ENCODE results near the gene CPEB1. TPM values are rescaled to one million over a fixed set of nuclear protein-coding genes. Genes with fewer than 3 reads are reported as not detected.
A peak's percentile ranks its signal among the peaks of the same experiment; 100 is the strongest.

The CPEB1 gene
- total RNA-seq, 1 experiment from 2014 or later: not detected

GRCh38 chr15:82655606-82656005 lies 8.4 kb upstream of the CPEB1 start:
- H3K4me2 ChIP-seq (ENCODE audit: low read depth, low read length, poor library complexity, severe bottlenecking): no peak overlapping the region

DNA sequence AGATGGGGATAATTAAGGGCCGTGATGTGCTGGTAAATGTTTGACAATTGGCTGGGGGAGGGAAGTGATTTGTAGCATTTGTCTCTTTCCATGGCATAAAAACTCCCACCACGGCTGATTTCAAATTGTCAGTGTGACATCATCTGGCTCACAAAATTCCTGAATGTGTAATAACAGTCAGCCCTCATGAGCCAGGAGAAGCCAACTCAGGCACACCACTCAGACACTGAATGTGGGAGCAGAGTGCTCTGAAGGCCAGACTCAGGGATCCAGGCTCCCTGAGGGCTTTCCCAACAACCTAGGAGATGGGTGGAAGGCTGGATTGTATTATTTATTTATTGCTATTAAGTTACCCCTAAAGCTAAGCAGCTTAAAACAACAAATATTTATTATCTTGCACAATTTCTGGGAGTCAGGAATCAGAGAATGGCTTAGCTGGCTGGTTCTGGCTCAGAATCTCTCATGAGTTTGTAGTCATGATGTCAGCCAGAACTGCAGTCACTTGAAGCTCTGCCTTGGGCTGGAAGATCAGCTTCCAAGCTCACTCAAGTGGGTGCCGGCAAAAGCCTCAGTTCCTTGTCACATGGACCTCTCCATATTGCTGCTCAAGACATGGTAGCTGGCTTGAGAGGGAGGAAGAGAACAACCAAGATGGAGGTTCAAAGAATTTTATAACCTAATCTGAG lies 6.5 kb upstream of the CPEB1 start:
- Histone ChIP-seq H3K4me1 (ENCODE audit: low read length) (peaks cover 19% of the 10 kb centered on the region), H3K27ac (ENCODE audit: low read length) (no peak overlapping the region), H3K9ac (ENCODE audit: low read length) (no peak overlapping the region), H3K9me2 (replicated peaks; ENCODE audit: insufficient read depth, low read length) (no peaks in the 10 kb centered on the region), H3K4me2 (ENCODE audit: low read depth, low read length, poor library complexity, severe bottlenecking) (no peak overlapping the region), H2AFZ (ENCODE audit: low read length) (no peak overlapping the region), H4K20me1 (ENCODE audit: insufficient read depth, low read depth, low read length) (no peaks in the 10 kb centered on the region), H3K27me3 (ENCODE audit: low read length) (no peaks in the 10 kb centered on the region), H3K36me3 (ENCODE audit: insufficient read depth, low read length) (no peaks in the 10 kb centered on the region), H3K79me2 (ENCODE audit: low read length) (no peaks in the 10 kb centered on the region), H3K9me3 (ENCODE audit: low read length) (no peaks in the 10 kb centered on the region), H3K4me3 (ENCODE audit: low read length) (no peak overlapping the region)
- no peak for DNase-seq

More at GRCh38 chr15:82655606-82656005, 8.4 kb upstream of the CPEB1 start:
- no peak overlapping the region for H3K4me3 ChIP-seq (ENCODE audit: low read length)
- H3K79me2 ChIP-seq (ENCODE audit: low read length): no peaks in the 10 kb centered on the region
- DNase-seq: no peak
- no peaks in the 10 kb centered on the region for H3K9me2 ChIP-seq (replicated peaks; ENCODE audit: insufficient read depth, low read length)
- no peaks in the 10 kb centered on the region for H3K27me3 ChIP-seq (ENCODE audit: low read length)
- no peak overlapping the region for H3K27ac ChIP-seq (ENCODE audit: low read length)
- no peaks in the 10 kb centered on the region for H4K20me1 ChIP-seq (ENCODE audit: insufficient read depth, low read depth, low read length)
- no peak overlapping the region for H3K9ac ChIP-seq (ENCODE audit: low read length)
- no peaks in the 10 kb centered on the region for H3K4me1 ChIP-seq (ENCODE audit: low read length)
- H3K36me3 ChIP-seq (ENCODE audit: insufficient read depth, low read length): no peaks in the 10 kb centered on the region
- H3K9me3 ChIP-seq (ENCODE audit: low read length): no peaks in the 10 kb centered on the region
- no peak overlapping the region for H2AFZ ChIP-seq (ENCODE audit: low read length)

- no peak overlapping the region for H3K9ac ChIP-seq (ENCODE audit: low read length)
- H3K4me1 ChIP-seq (ENCODE audit: low read length): peaks cover 22% of the 10 kb centered on the region
- H3K27ac ChIP-seq (ENCODE audit: low read length): no peak overlapping the region
- no peak overlapping the region for H3K4me3 ChIP-seq (ENCODE audit: low read length)
- H3K9me3 ChIP-seq (ENCODE audit: low read length): no peaks in the 10 kb centered on the region
- no peaks in the 10 kb centered on the region for H3K9me2 ChIP-seq (replicated peaks; ENCODE audit: insufficient read depth, low read length)
- no peak overlapping the region for H2AFZ ChIP-seq (ENCODE audit: low read length)
- no peaks in the 10 kb centered on the region for H4K20me1 ChIP-seq (ENCODE audit: insufficient read depth, low read depth, low read length)
- no peak overlapping the region for H3K4me2 ChIP-seq (ENCODE audit: low read depth, low read length, poor library complexity, severe bottlenecking)
- H3K79me2 ChIP-seq (ENCODE audit: low read length): no peaks in the 10 kb centered on the region
- H3K27me3 ChIP-seq (ENCODE audit: low read length): no peaks in the 10 kb centered on the region
- no peak for DNase-seq
- H3K36me3 ChIP-seq (ENCODE audit: insufficient read depth, low read length): no peaks in the 10 kb centered on the region
Measured at GRCh38 chr15:82651708-82652107, 4.5 kb upstream of the CPEB1 start.

DNA sequence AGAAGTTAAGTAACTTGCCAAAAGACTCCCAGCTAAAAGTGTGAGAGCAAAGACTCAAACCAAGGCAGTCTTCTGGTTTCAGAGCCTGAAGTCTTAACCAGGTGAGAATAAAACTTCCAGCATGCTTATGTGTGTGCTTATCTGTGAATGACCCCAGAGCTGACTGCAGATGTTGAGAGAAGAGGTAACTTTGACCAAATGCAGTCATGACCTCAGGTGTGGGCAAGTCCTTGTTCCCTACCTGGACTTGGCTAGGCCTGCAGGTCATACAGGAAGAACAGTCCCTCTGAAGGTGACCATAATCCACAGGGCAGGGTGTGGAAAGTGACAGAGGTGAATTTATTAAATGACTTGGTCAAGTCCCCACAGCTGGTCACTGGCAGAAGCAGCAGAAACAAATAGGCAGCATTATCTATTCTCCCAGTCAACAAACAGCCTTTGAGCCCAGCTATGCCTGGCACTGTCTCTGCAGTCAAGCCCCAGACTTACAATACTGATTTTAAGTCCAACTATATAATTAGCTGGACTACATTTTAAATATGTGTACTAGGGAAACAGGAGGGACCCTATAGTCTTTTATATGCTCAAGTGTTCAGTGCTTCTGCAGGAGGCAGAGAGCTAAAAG lies 3.0 kb upstream of the CPEB1 start:
- Histone ChIP-seq H3K27ac (ENCODE audit: low read length) (no peak overlapping the region), H3K9me3 (ENCODE audit: low read length) (no peaks in the 10 kb centered on the region), H3K9ac (ENCODE audit: low read length) (no peak overlapping the region), H3K79me2 (ENCODE audit: low read length) (no peaks in the 10 kb centered on the region), H3K4me2 (ENCODE audit: low read depth, low read length, poor library complexity, severe bottlenecking) (peak overlapping the region; percentile 21), H4K20me1 (ENCODE audit: insufficient read depth, low read depth, low read length) (no peaks in the 10 kb centered on the region), H3K27me3 (ENCODE audit: low read length) (no peaks in the 10 kb centered on the region), H2AFZ (ENCODE audit: low read length) (no peak overlapping the region), H3K36me3 (ENCODE audit: insufficient read depth, low read length) (no peaks in the 10 kb centered on the region), H3K4me3 (ENCODE audit: low read length) (no peak overlapping the region), H3K9me2 (replicated peaks; ENCODE audit: insufficient read depth, low read length) (no peaks in the 10 kb centered on the region), H3K4me1 (ENCODE audit: low read length) (peaks cover 22% of the 10 kb centered on the region)
- no peak for DNase-seq

DNA sequence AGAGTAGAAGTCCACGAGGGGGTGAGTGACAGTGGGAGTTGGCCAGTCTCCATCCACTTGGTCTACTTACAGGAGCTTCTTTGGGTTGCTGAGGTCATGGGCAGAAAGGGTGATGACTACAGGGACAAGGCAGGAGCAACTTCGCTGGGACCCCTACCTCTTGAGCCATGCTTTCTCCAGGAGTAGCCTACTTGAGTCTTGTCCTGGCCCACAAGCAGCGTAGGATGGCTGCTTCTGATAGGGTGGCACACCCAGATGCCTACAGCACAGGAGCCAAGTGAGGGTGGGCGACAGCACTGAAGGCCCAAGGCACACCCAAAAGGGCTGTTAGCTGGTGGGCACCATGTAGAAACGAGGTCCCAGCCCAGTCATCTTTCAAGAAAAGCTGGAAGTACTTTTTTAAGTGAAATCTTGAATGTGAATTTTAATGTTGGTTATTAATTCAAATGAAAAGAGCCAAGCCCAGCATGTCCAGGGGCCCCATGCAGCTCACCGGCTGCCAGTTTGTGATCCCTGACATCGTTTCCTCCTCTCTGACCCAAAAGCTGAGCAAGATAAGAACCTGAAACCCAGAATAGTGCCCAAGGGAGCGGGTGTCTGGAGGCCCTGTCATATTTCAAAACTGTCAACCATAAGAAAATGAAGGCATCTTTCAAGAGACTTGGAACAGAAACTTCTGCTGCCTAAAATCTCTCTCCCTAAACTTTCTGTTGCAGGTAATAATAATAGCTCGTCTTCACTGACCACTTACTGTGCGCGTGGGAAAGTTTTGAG lies 2.2 kb upstream of the CPEB1 start:
- Histone ChIP-seq H4K20me1 (ENCODE audit: insufficient read depth, low read depth, low read length) (no peaks in the 10 kb centered on the region), H3K4me3 (ENCODE audit: low read length) (no peak overlapping the region), H3K27ac (ENCODE audit: low read length) (no peak overlapping the region), H3K4me1 (ENCODE audit: low read length) (peaks cover 22% of the 10 kb centered on the region), H3K36me3 (ENCODE audit: insufficient read depth, low read length) (no peaks in the 10 kb centered on the region), H3K4me2 (ENCODE audit: low read depth, low read length, poor library complexity, severe bottlenecking) (peak overlapping the region; percentile 21), H3K79me2 (ENCODE audit: low read length) (no peaks in the 10 kb centered on the region), H3K27me3 (ENCODE audit: low read length) (no peaks in the 10 kb centered on the region), H3K9me3 (ENCODE audit: low read length) (no peaks in the 10 kb centered on the region), H3K9ac (ENCODE audit: low read length) (no peak overlapping the region), H2AFZ (ENCODE audit: low read length) (no peak overlapping the region), H3K9me2 (replicated peaks; ENCODE audit: insufficient read depth, low read length) (no peaks in the 10 kb centered on the region)
- DNase-seq: no peak

- DNase-seq: no peak
- no peak overlapping the region for H3K9ac ChIP-seq (ENCODE audit: low read length)
- H3K9me3 ChIP-seq (ENCODE audit: low read length): no peaks in the 10 kb centered on the region
- peaks cover 22% of the 10 kb centered on the region for H3K4me1 ChIP-seq (ENCODE audit: low read length)
- no peak overlapping the region for H3K27ac ChIP-seq (ENCODE audit: low read length)
- H2AFZ ChIP-seq (ENCODE audit: low read length): no peak overlapping the region
- no peaks in the 10 kb centered on the region for H3K9me2 ChIP-seq (replicated peaks; ENCODE audit: insufficient read depth, low read length)
- H4K20me1 ChIP-seq (ENCODE audit: insufficient read depth, low read depth, low read length): no peaks in the 10 kb centered on the region
- H3K4me3 ChIP-seq (ENCODE audit: low read length): no peak overlapping the region
- no peaks in the 10 kb centered on the region; the same call in 1 of the 2 replicates for H3K27me3 ChIP-seq (ENCODE audit: low read length)
- H3K79me2 ChIP-seq (ENCODE audit: low read length): no peaks in the 10 kb centered on the region
- H3K36me3 ChIP-seq (ENCODE audit: insufficient read depth, low read length): no peaks in the 10 kb centered on the region
- no peak overlapping the region for H3K4me2 ChIP-seq (ENCODE audit: low read depth, low read length, poor library complexity, severe bottlenecking)
Measured at GRCh38 chr15:82648257-82649103, 1.3 kb upstream of the CPEB1 start.

GRCh38 chr15:82647835-82648256 lies 683 bp upstream of the CPEB1 start:
- Histone ChIP-seq H3K27me3 (ENCODE audit: low read length) (no peaks in the 10 kb centered on the region; the same call in 1 of the 2 replicates), H3K9me3 (ENCODE audit: low read length) (no peaks in the 10 kb centered on the region), H3K79me2 (ENCODE audit: low read length) (no peaks in the 10 kb centered on the region), H3K4me2 (ENCODE audit: low read depth, low read length, poor library complexity, severe bottlenecking) (no peak overlapping the region), H3K27ac (ENCODE audit: low read length) (no peak overlapping the region), H4K20me1 (ENCODE audit: insufficient read depth, low read depth, low read length) (no peaks in the 10 kb centered on the region), H3K9ac (ENCODE audit: low read length) (no peak overlapping the region), H3K4me1 (ENCODE audit: low read length) (peaks cover 22% of the 10 kb centered on the region), H3K9me2 (replicated peaks; ENCODE audit: insufficient read depth, low read length) (no peaks in the 10 kb centered on the region), H3K4me3 (ENCODE audit: low read length) (no peak overlapping the region), H3K36me3 (ENCODE audit: insufficient read depth, low read length) (no peaks in the 10 kb centered on the region), H2AFZ (ENCODE audit: low read length) (no peak overlapping the region)
- no peak for DNase-seq
